Heart left ventricle (tissue), 13 donors: ENCODE data around the gene MMRN2.
A peak's percentile ranks its signal among the peaks of the same experiment; 100 is the strongest.

ENCODE experiments used
- POLR2A ChIP-seq, 2 donors: fragments of 450-650 bp; IDR thresholded peaks; one replicate each; pipeline ENCODE4 v1.6.1; 2017; ENCODE audit warnings: antibody characterized with exemption in 2 of 2, mild to moderate bottlenecking in 2 of 2, moderate library complexity in 2 of 2
- TF ChIP-seq, protein P1 (sequence below), 12 donors: fragments of 200-600 bp; sonication (generic) in 4 of 12; IDR thresholded peaks; one replicate each; pipeline versions ENCODE4 v1.5.0 to v1.8.0; 2018 to 2022; ENCODE audit warnings: antibody characterized with exemption in 12 of 12, mild to moderate bottlenecking in 5 of 12
- donor health status: ischemic (EF 13 %, LVEDD 7.1; RV severe dilation, severe dysfunction).
- donor health status: DM: no; HTN: yes; CAD: no.
- donor health status: DM: no; HTN: no; CAD: no.
- donor health status: ischemic (EF 25% LVEDD 6.9; RV normal size, moderate dysfunction).
- donor health status: ischemic (EF 25% LVEDD 5.7; RV mildly dilated, moderate dysfunction).
- donor health status: ischemic (EF 35%, LVEDD 5.7; RV mildly dilated, moderate dysfunction).
- donor health status: nonischemic (EF 11% LVEDD 7.7; RV severe dilation, severe dysfunction).
- donor health status: DM: yes; HTN: yes; CAD: no.
- donor health status: PGD.
- donor health status: ischemic (EF 29% LVEDD 5.4; RV normal size, mild dysfunction).
- donor health status: nonischemic (EF 23%, LVEDD 6.1; RV moderate dilation, normal function).

DNA sequence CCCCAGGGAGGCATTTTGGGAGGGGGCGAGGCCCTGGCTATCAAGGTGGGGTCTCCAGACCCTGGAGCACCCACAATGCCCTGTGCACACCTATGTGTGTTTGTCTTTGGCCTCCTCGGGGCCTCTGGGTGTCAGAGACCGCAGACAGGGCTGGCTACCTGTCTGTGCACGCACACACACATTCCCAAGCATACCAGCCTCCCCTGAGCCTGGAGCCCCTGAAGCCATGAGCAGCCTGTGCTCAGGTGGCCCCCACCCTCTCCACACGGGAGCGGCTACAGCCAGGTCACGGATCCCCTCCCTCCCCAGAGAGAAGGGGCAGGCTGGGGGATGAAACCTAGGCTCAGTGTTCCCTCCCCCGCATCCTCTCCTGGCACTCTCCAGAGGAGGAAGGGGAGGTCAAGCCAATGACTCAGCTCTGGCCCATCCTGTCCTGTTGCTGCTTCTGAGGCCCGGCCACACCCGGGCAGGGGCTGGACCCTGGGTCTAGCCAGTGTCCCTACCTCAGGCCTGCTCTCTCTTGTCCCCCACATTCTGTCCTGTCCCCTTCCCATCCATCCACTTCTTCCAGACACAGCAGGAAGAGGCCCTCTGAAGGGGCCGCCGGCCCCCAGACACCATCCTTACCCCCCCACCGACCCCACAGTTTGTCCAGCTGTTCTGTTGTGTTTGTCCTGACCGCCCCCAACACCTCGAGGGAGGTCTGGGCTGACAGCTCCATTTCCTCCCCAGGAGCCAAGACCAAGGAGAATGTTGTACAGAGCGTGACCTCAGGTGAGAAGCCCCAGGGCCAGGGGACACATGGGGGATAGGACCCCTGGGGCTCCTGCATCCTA, 1.7 kb upstream of the MMRN2 start:
- TF ChIP-seq, protein P1, sequence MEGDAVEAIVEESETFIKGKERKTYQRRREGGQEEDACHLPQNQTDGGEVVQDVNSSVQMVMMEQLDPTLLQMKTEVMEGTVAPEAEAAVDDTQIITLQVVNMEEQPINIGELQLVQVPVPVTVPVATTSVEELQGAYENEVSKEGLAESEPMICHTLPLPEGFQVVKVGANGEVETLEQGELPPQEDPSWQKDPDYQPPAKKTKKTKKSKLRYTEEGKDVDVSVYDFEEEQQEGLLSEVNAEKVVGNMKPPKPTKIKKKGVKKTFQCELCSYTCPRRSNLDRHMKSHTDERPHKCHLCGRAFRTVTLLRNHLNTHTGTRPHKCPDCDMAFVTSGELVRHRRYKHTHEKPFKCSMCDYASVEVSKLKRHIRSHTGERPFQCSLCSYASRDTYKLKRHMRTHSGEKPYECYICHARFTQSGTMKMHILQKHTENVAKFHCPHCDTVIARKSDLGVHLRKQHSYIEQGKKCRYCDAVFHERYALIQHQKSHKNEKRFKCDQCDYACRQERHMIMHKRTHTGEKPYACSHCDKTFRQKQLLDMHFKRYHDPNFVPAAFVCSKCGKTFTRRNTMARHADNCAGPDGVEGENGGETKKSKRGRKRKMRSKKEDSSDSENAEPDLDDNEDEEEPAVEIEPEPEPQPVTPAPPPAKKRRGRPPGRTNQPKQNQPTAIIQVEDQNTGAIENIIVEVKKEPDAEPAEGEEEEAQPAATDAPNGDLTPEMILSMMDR (IDR thresholded peaks at IDR 0.05), result no peak
- peak in 1 of 2 donors; percentile 54 for TF ChIP-seq POLR2A (IDR thresholded peaks at IDR 0.05)
